Mucosa of descending colon (tissue), 3 donors: ENCODE results near the gene CLEC10A. TPM values are rescaled to one million over a fixed set of nuclear protein-coding genes. Genes with fewer than 3 reads are reported as not detected.

ENCODE experiments used
- ATAC-seq: fragments of 200-7000 bp; cut with Tn5 transposase; one replicate; pipeline ENCODE4 v1.9.1; 2020; ENCODE audit warnings: mild to moderate bottlenecking, moderate library complexity
- DNase-seq, 3 donors: peaks; one replicate each; pipeline ENCODE4 v3.0.0-alpha.2; 2020
- H3K36me3 ChIP-seq: fragments of 200-600 bp; one replicate; pipeline ENCODE4 v1.8.0; 2021; ENCODE audit warnings: low read depth, mild to moderate bottlenecking
- H3K4me1 ChIP-seq: fragments of 200-600 bp; one replicate; pipeline ENCODE4 v1.8.0; 2021; ENCODE audit warnings: low read depth, mild to moderate bottlenecking
- H3K4me3 ChIP-seq: fragments of 200-600 bp; one replicate; pipeline ENCODE4 v1.8.0; 2021; ENCODE audit warnings: mild to moderate bottlenecking
- H3K9me3 ChIP-seq: fragments of 200-600 bp; one replicate; pipeline ENCODE4 v1.8.0; 2021; ENCODE audit warnings: mild to moderate bottlenecking
- intact Hi-C, 2 donors: fragments of 100-400 bp; cut with DNase I in 1 of 2; cut with micrococcal nuclease in 1 of 2; formaldehyde crosslinking; loops; one replicate each; pipeline versions ENCODE4 v1.11.0 to v1.11.1; 2022; cut with DNase I, micrococcal nuclease
- total RNA-seq, 3 donors: library from RNA; stranded (reverse); fragmentation: NEBNext Ultra II Directional in 2 of 3; extraction: Animal tissue kit (Norgen Biotek cat#: 25700) in 2 of 3; gene quantifications; one replicate each; pipeline versions ENCODE4 v1.2.1 to v1.2.4, GENCODE V29; 2021 to 2023
- TF ChIP-seq, protein P1 (sequence below): fragments of 200-600 bp; IDR thresholded peaks from one replicate; pipeline ENCODE4 v1.8.0; 2022; ENCODE audit warnings: antibody characterized with exemption, mild to moderate bottlenecking
- donor health status: DM: no; HTN: no; CAD: no; lungs with moderate emphysema.
- donor health status: DM: no; HTN: no; CAD: no.
- donor health status: DM: no; HTN: yes; CAD: no.

CLEC10A gene
- total RNA-seq, 3 donors from 2014 or later = 3.1 to 15.1 (median 8.9) TPM

DNA sequence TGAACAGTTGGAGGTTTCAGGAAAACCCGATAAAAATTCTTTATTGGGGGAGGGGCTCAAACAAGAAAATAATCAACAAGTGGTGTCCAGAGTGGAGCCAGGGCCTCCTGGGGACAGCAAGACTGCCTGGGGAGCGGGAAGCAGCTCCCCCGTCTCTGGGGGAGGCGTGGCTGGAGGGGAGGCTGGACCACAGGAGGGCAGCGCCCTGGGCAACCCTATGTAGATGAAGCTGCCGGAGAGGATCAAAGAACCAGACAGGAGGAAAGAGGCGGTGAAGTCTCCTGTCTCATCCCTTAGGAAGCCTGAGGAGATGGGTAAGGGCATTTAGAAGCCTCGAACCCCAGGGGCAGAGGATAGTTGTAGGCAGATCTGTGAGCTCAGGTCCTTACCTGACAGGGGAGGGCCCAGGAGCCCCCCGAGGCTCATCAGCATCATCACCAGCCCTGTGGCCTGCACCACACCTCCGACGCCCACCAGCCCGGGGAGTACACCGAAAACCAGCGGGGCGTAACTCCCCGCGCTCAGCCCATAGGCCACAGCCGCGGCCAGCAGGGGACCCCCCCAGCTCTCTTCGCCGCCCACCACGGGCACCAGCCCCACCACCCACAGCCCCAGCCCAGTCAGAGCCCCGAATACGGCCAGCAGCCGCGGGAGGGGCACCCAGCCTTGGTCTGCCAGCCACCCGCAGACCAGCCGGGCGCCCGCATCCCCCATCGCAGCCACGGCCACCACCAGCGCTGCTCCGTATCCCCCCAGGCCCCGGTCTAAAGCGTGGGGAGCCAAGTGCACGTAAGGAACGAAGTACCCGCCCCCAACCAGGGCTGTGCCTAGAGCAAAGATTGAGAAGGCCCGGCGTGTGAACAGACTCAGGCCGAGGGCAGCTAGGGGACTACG is 38.2 kb downstream of the CLEC10A start:
- TF ChIP-seq, protein P1, sequence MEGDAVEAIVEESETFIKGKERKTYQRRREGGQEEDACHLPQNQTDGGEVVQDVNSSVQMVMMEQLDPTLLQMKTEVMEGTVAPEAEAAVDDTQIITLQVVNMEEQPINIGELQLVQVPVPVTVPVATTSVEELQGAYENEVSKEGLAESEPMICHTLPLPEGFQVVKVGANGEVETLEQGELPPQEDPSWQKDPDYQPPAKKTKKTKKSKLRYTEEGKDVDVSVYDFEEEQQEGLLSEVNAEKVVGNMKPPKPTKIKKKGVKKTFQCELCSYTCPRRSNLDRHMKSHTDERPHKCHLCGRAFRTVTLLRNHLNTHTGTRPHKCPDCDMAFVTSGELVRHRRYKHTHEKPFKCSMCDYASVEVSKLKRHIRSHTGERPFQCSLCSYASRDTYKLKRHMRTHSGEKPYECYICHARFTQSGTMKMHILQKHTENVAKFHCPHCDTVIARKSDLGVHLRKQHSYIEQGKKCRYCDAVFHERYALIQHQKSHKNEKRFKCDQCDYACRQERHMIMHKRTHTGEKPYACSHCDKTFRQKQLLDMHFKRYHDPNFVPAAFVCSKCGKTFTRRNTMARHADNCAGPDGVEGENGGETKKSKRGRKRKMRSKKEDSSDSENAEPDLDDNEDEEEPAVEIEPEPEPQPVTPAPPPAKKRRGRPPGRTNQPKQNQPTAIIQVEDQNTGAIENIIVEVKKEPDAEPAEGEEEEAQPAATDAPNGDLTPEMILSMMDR = no peak
- ATAC-seq (no peak), DNase-seq (peak in 2 of 3 donors; percentile 49 to 56)
- Histone ChIP-seq H3K4me1 (peaks cover 30% of the 10 kb centered on the region), H3K9me3 (no peaks in the 10 kb centered on the region), H3K4me3 (no peak overlapping the region), H3K36me3 (no peaks in the 10 kb centered on the region)
- intact Hi-C loops = no loop called here

DNA sequence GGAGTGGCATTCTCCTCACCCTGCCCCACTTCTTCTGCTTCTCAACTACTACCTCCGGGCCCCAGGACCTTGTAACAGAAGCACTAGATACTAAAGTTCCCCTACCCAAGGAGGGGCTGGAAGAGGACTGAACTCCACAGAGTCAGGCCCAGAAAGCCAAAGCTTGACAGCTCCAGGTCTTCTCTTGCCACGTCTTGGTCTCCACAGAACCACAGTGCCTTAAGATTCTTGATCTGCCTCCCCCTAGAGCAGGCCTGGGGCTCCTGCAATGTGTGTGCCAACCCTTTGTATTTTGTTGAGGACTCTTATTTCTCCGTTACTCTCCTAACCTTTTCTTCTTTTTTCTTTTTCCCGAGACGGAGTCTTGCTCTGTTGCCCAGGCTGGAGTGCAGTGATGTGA is 40.2 kb downstream of the CLEC10A start:
- intact Hi-C loops = no loop called here
- TF ChIP-seq, protein P1 = no peak
- H3K4me3 ChIP-seq = no peak overlapping the region

DNA sequence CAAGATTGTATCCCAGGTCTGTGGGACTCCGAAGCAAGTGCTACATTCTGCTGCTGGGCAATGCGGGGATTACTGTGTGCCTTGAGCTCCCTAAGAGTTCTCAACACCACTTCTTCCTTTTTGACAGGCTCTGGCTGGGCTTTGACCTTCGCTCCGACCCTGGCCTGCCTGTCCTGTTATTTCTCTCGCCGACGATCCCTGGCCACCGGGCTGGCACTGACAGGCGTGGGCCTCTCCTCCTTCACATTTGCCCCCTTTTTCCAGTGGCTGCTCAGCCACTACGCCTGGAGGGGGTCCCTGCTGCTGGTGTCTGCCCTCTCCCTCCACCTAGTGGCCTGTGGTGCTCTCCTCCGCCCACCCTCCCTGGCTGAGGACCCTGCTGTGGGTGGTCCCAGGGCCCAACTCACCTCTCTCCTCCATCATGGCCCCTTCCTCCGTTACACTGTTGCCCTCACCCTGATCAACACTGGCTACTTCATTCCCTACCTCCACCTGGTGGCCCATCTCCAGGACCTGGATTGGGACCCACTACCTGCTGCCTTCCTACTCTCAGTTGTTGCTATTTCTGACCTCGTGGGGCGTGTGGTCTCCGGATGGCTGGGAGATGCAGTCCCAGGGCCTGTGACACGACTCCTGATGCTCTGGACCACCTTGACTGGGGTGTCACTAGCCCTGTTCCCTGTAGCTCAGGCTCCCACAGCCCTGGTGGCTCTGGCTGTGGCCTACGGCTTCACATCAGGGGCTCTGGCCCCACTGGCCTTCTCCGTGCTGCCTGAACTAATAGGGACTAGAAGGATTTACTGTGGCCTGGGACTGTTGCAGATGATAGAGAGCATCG is 41.8 kb downstream of the CLEC10A start:
- ATAC-seq (no peak), DNase-seq (no peak)
- TF ChIP-seq, protein P1 = no peak
- Histone ChIP-seq H3K9me3 (no peaks in the 10 kb centered on the region), H3K36me3 (no peaks in the 10 kb centered on the region), H3K4me3 (no peak overlapping the region), H3K4me1 (peaks cover 22% of the 10 kb centered on the region)
- intact Hi-C loops = no loop called here

More for the DNA sequence above, 40.2 kb downstream of the CLEC10A start:
- peaks cover 30% of the 10 kb centered on the region for H3K4me1 ChIP-seq
- no peaks in the 10 kb centered on the region for H3K36me3 ChIP-seq
- no peaks in the 10 kb centered on the region for H3K9me3 ChIP-seq
- DNase-seq (no peak), ATAC-seq (no peak)

DNA sequence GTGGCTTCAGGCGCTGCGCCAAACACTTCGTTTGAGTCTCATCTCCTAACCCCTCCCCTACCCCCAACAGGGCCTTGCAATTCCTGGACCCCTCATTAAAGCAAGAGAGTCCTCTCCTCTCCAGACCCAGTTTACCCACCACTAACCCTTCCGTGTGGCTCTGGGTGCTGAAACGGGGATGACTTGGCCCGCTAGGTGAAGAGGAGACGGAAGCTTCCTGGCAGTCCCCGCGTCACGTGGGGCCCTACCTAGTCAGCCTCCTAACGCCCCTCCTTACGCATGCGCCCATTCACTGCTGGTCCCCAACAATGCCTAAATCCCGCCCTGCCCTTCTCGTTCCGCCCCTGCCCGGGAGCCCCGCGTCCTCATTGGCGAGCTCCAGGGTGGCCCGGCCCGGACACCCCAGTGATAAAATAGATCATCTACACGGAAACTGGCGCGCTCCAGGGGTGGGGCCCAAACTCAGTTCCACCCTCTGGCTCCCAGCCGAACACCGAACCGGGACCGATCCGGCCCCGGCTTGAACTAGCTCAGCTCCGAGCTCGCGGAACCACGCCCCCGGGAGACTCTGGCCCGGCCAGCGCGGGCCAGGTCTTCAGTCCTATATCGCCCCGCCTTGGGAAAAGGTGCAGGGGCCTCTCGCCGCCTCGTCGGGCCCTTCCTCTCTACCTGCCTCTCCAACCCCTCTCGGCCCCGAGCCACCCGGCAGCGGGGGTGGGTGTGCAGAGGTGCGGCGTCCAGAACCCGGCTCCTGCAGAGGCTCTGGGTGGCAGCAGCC is 44.3 kb downstream of the CLEC10A start, which contains the start of gene SLC16A13:
Gene SLC16A13 (plus strand): TSS at position 425 of the 778 bp plus-strand sequence. CDS start 368 bp downstream, outside the sequence.
- intact Hi-C loops = no loop called here
- ATAC-seq (peak; percentile 98), DNase-seq (peak; percentile 98 to 99 (median 98))
- Histone ChIP-seq H3K9me3 (no peaks in the 10 kb centered on the region), H3K4me1 (peaks cover 15% of the 10 kb centered on the region), H3K36me3 (no peaks in the 10 kb centered on the region), H3K4me3 (peak within 1 kb of the TSS; percentile 35)
- TF ChIP-seq, protein P1 = no peak
